Peyer's patch (tissue), 4 donors: Measurements from ENCODE around the gene STON1. TPM values are rescaled to one million over a fixed set of nuclear protein-coding genes. Genes with fewer than 3 reads are reported as not detected.

Source experiments
- DNase-seq, 3 donors: peaks; one replicate each; pipeline ENCODE4 v3.0.0-alpha.2; 2017 to 2019
- H3K27ac ChIP-seq, 4 donors: fragments of 200-600 bp; sonication (generic); one replicate each; pipeline ENCODE4 v1.5.1; 2016 to 2019
- H3K27me3 ChIP-seq, 2 donors: fragments of 200-600 bp; sonication (generic); one replicate each; pipeline ENCODE4 v1.5.1; 2019
- H3K36me3 ChIP-seq, 3 donors: fragments of 200-600 bp; sonication (generic); one replicate each; pipeline ENCODE4 v1.5.1; 2016 to 2019
- H3K4me1 ChIP-seq, 4 donors: fragments of 200-600 bp; sonication (generic); one replicate each; pipeline ENCODE4 v1.5.1; 2016 to 2019
- H3K4me3 ChIP-seq, 4 donors: fragments of 200-600 bp; sonication (generic); 1 replicate in 3 of 4; 2 replicates in 1 of 4; pipeline ENCODE4 v1.5.1; 2016 to 2019; ENCODE audit warnings: mild to moderate bottlenecking in 1 of 4
- H3K9me3 ChIP-seq, 4 donors: fragments of 200-600 bp; sonication (generic); one replicate each; pipeline ENCODE4 v1.5.1; 2016 to 2019; ENCODE audit warnings: mild to moderate bottlenecking in 1 of 4
- POLR2A ChIP-seq, 2 donors: fragments of 450-650 bp; IDR thresholded peaks; one replicate each; pipeline ENCODE4 v1.5.1; 2017; ENCODE audit warnings: antibody characterized with exemption in 2 of 2, mild to moderate bottlenecking in 2 of 2, moderate library complexity in 2 of 2
- total RNA-seq, 4 donors: library from RNA; depleted of rRNA; stranded (reverse); fragments of >200 nt; gene quantifications; one replicate each; pipeline ENCODE4 v1.1.0, GENCODE V29; 2016
- TF ChIP-seq, protein P1 (sequence below), 6 experiments: fragments of 450-650 bp in 4 of 6; fragments of 200-600 bp in 2 of 6; sonication (generic) in 1 of 6; IDR thresholded peaks; one replicate each; pipeline ENCODE4 v1.5.1; 2017 to 2019; ENCODE audit warnings: antibody characterized with exemption in 6 of 6, mild to moderate bottlenecking in 3 of 6, moderate library complexity in 1 of 6

STON1 gene
- total RNA-seq, 4 donors from 2014 or later, result 3.9 to 22.3 (median 7.1) TPM

GRCh38 chr2:48483916-48484315 is 46.0 kb upstream of the STON1 start:
- Histone ChIP-seq H3K9me3 (no peaks in the 10 kb centered on the region), H3K27me3 (no peaks in the 10 kb centered on the region), H3K4me1 (peaks cover 0 to 5% (median 0%) of the 10 kb centered on the region in 4 donors), H3K36me3 (peaks cover 0 to 44% (median 0%) of the 10 kb centered on the region in 3 donors), H3K4me3 (no peak overlapping the region), H3K27ac (no peak overlapping the region)
- TF ChIP-seq, protein P1, sequence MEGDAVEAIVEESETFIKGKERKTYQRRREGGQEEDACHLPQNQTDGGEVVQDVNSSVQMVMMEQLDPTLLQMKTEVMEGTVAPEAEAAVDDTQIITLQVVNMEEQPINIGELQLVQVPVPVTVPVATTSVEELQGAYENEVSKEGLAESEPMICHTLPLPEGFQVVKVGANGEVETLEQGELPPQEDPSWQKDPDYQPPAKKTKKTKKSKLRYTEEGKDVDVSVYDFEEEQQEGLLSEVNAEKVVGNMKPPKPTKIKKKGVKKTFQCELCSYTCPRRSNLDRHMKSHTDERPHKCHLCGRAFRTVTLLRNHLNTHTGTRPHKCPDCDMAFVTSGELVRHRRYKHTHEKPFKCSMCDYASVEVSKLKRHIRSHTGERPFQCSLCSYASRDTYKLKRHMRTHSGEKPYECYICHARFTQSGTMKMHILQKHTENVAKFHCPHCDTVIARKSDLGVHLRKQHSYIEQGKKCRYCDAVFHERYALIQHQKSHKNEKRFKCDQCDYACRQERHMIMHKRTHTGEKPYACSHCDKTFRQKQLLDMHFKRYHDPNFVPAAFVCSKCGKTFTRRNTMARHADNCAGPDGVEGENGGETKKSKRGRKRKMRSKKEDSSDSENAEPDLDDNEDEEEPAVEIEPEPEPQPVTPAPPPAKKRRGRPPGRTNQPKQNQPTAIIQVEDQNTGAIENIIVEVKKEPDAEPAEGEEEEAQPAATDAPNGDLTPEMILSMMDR (IDR thresholded peaks at IDR 0.05), result no peak
- no peak for TF ChIP-seq POLR2A (IDR thresholded peaks at IDR 0.05)
- DNase-seq, result no peak

DNA sequence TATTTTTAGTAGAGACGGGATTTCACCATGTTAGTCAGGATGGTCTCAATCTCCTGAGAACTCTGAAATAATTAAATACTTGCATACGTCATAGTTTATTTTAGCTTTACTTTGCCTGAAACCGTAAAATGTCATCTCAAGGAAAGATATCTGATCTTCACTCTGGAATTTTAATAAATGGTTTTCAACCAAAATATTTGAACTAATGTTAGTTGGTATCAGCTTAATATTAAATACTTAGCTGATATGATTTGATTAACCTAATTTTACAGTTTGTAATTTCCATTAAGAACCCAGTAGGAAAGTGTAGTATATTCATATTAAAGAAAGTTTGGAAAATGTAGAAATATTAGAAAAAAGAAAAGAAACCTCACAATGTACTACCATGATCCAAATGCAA is 41.4 kb upstream of the STON1 start:
- Histone ChIP-seq H3K4me1 (no peaks in the 10 kb centered on the region), H3K4me3 (no peak overlapping the region), H3K36me3 (peaks cover 0 to 43% (median 0%) of the 10 kb centered on the region in 3 donors), H3K9me3 (no peaks in the 10 kb centered on the region), H3K27me3 (no peaks in the 10 kb centered on the region), H3K27ac (no peak overlapping the region)
- DNase-seq, result no peak
- TF ChIP-seq, protein P1 (IDR thresholded peaks at IDR 0.05), result no peak
- no peak for TF ChIP-seq POLR2A (IDR thresholded peaks at IDR 0.05)

GRCh38 chr2:48496849-48497248 is 33.1 kb upstream of the STON1 start:
- no peaks in the 10 kb centered on the region for H3K4me1 ChIP-seq
- DNase-seq, result no peak
- no peak overlapping the region for H3K4me3 ChIP-seq
- no peaks in the 10 kb centered on the region for H3K27me3 ChIP-seq
- no peak overlapping the region for H3K27ac ChIP-seq
- H3K9me3 ChIP-seq, result no peaks in the 10 kb centered on the region
- TF ChIP-seq, protein P1 (IDR thresholded peaks at IDR 0.05), result no peak
- TF ChIP-seq POLR2A (IDR thresholded peaks at IDR 0.05), result no peak
- peaks cover 0 to 54% (median 0%) of the 10 kb centered on the region in 3 donors for H3K36me3 ChIP-seq

DNA sequence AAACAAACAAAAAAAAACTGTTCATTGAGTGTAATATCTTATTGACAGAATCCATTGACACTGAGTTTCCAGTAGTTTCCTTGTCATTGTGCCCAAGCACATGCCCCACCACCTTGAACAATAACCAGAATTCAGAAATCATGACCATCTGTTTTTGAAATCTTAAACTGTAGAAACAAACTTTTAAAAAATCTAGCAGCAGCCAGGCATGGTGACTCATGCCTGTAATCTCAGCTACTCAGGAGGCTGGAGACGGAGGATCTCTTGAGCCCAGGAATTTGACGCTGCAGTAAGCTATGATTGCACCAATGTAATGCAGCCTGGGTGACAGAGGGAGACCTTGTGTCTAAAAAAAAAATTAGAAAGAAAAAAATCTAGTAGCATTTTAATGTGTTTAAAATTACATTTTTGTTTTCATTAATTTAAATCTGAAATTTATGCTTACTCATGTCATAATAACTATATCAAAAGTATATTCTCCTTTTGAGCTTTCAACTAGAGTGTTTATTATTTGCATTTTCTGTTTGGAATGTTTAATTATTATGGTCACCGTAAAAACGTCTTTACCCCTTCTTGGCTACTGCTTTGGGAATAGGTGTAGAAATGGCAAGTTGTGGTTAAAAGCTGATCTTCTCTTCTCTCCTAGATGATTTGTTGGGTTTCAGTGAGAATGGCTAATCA is 25.2 kb upstream of the STON1 start:
- Histone ChIP-seq H3K36me3 (peaks cover 0 to 38% (median 0%) of the 10 kb centered on the region in 3 donors), H3K4me1 (peaks cover 0 to 5% (median 0%) of the 10 kb centered on the region in 4 donors), H3K27me3 (no peaks in the 10 kb centered on the region), H3K9me3 (no peaks in the 10 kb centered on the region), H3K27ac (no peak overlapping the region), H3K4me3 (no peak overlapping the region)
- DNase-seq, result no peak
- no peak for TF ChIP-seq POLR2A (IDR thresholded peaks at IDR 0.05)
- TF ChIP-seq, protein P1 (IDR thresholded peaks at IDR 0.05), result no peak

DNA sequence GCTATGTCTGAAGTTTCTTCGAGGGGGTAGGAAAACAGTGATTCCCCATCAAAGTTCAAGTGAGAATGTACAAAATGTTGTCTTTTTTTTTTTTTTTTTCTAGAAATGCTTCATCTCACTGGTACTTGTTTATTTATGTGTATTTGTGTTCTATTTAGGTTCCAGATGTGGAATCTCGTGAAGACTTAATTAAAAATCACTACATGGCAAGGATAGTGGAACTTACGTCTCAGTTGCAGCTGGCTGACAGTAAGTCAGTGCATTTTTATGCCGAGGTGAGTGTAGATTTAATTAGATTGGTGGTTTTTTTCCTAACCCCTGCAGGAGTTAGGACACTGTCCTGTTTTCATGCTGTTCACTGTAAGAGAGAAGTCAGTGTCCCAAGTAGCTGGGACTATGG is 22.8 kb upstream of the STON1 start:
- Histone ChIP-seq H3K27me3 (no peaks in the 10 kb centered on the region), H3K4me3 (no peak overlapping the region), H3K36me3 (peaks cover 0 to 40% (median 0%) of the 10 kb centered on the region in 3 donors), H3K9me3 (no peaks in the 10 kb centered on the region), H3K27ac (no peak overlapping the region), H3K4me1 (peaks cover 0 to 8% (median 0%) of the 10 kb centered on the region in 4 donors)
- TF ChIP-seq, protein P1 (IDR thresholded peaks at IDR 0.05), result no peak
- no peak for TF ChIP-seq POLR2A (IDR thresholded peaks at IDR 0.05)
- no peak for DNase-seq
